HCT116 (cell line): ENCODE results near the gene UTS2B. TPM values are rescaled to one million over a fixed set of nuclear protein-coding genes. Genes with fewer than 3 reads are reported as not detected.
A peak's percentile ranks its signal among the peaks of the same experiment; 100 is the strongest.

Source experiments
- ATAC-seq: fragments of 200-7000 bp; cut with Tn5 transposase; 2 replicates; pipeline ENCODE4 v1.9.1; 2020; ENCODE audit warnings: mild to moderate bottlenecking, moderate library complexity
- BruUV-seq: library from RNA; stranded (reverse); fragments of 400-500 nt; replicated peaks from 2 replicates; lab custom pipeline; 2021; lab: Mats Ljungman, UMichigan
- CTCF ChIA-PET: fragments of 300-600 bp; sonication (Branson Sonifier 250); formaldehyde crosslinking; loops from one replicate; lab custom pipeline; 2021; ENCODE audit warnings: antibody characterized with exemption; lab: Charles Lee
- POLR2A ChIA-PET: fragments of 300-600, 350-600 bp; sonication (Branson Sonifier 250); formaldehyde crosslinking; loops from one replicate; lab custom pipeline; 2021; ENCODE audit warnings: antibody characterized with exemption; lab: Charles Lee
- RAD21 ChIA-PET, 2 experiments: fragments of 300-600 bp; sonication (Branson Sonifier 250); formaldehyde crosslinking; loops; one replicate each; lab custom pipeline; 2023; ENCODE audit warnings: low total read pairs in 2 of 2; ENCODE audit not compliant: uncharacterized antibody in 2 of 2, unreplicated experiment in 2 of 2, low non-redundant PET in 1 of 2; lab: Charles Lee
- DNase-seq: peaks from one replicate; pipeline ENCODE4 v3.0.0-alpha.2; 2010; ENCODE audit warnings: low read depth, low spot score
- H2AFZ ChIP-seq: fragments of 200-600 bp; shearing (Covaris generic), sonication (generic); 2 replicates; pipeline ENCODE4 v1.6.1; 2017; ENCODE audit warnings: low read depth, mixed run types, mixed read lengths, antibody characterized with exemption, low read length; ENCODE audit not compliant: poor library complexity, severe bottlenecking
- H3K27ac ChIP-seq: 2 replicates; pipeline ENCODE4 v1.5.1; 2012; ENCODE audit warnings: low read depth, low read length
- H3K27me3 ChIP-seq: fragments of 200-600 bp; sonication (generic); 2 replicates; pipeline ENCODE4 v1.6.1; 2016; ENCODE audit warnings: mixed run types, low read length, mixed read lengths; ENCODE audit not compliant: insufficient read depth
- H3K36me3 ChIP-seq, 2 experiments: fragments of 200-500 bp in 1 of 2; fragments of 200-600 bp in 1 of 2; sonication (Bioruptor generic) in 1 of 2; sonication (generic) in 1 of 2; 2 replicates each; pipeline versions ENCODE4 v1.5.1 to v1.6.1; 2014 to 2016; ENCODE audit warnings: low read length in 2 of 2, inconsistent platforms in 1 of 2, mixed read lengths in 1 of 2, mixed run types in 1 of 2; ENCODE audit not compliant: insufficient read depth in 2 of 2, control insufficient read depth in 1 of 2
- H3K4me1 ChIP-seq, 2 experiments: fragments of 200-600 bp in 1 of 2; sonication (generic) in 1 of 2; 2 replicates each; pipeline versions ENCODE4 v1.5.1 to v1.6.1; 2012 to 2017; ENCODE audit warnings: low read length in 2 of 2, inconsistent platforms in 1 of 2, mild to moderate bottlenecking in 1 of 2, mixed read lengths in 1 of 2, mixed run types in 1 of 2, moderate library complexity in 1 of 2; ENCODE audit not compliant: insufficient read depth in 2 of 2, control insufficient read depth in 1 of 2
- H3K4me2 ChIP-seq: fragments of 200-600 bp; sonication (generic); 2 replicates; pipeline ENCODE4 v1.6.1; 2017; ENCODE audit warnings: mixed run types, low read length, mixed read lengths
- H3K4me3 ChIP-seq, 2 experiments: fragments of 200-600 bp in 1 of 2; sonication (generic) in 1 of 2; replicated peaks in 1 of 2; 2 replicates each; pipeline ENCODE4 v1.5.1; 2011 to 2016; ENCODE audit warnings: low read length in 2 of 2, control low read depth in 1 of 2, low read depth in 1 of 2, mild to moderate bottlenecking in 1 of 2, mixed read lengths in 1 of 2, mixed run types in 1 of 2
- H3K79me2 ChIP-seq: fragments of 200-600 bp; sonication (generic); 2 replicates; pipeline ENCODE4 v1.6.1; 2017; ENCODE audit warnings: mild to moderate bottlenecking, mixed run types, low read length, moderate library complexity, mixed read lengths; ENCODE audit not compliant: insufficient read depth
- H3K9ac ChIP-seq: fragments of 200-600 bp; sonication (generic); 2 replicates; pipeline ENCODE4 v1.6.1; 2016; ENCODE audit warnings: low read length, mixed read lengths
- H3K9me2 ChIP-seq: fragments of 200-600 bp; sonication (generic), shearing (Covaris generic); 2 replicates; pipeline ENCODE4 v1.6.1; 2017; ENCODE audit warnings: mixed run types, mild to moderate bottlenecking, moderate library complexity; ENCODE audit not compliant: insufficient read depth
- H3K9me3 ChIP-seq, 2 experiments: fragments of 200-500 bp in 1 of 2; fragments of 200-600 bp in 1 of 2; sonication (Bioruptor generic) in 1 of 2; sonication (generic) in 1 of 2; 2 replicates each; pipeline ENCODE4 v1.6.1; 2014 to 2017; ENCODE audit warnings: low read length in 2 of 2, mixed read lengths in 2 of 2, inconsistent platforms in 1 of 2, low read depth in 1 of 2, mild to moderate bottlenecking in 1 of 2, mixed run types in 1 of 2, moderate library complexity in 1 of 2; ENCODE audit not compliant: control insufficient read depth in 1 of 2, insufficient read depth in 1 of 2
- H4K20me1 ChIP-seq: fragments of 200-600 bp; sonication (generic), shearing (Covaris generic); 2 replicates; pipeline ENCODE4 v1.6.1; 2017; ENCODE audit warnings: mixed run types, mild to moderate bottlenecking, moderate library complexity; ENCODE audit not compliant: insufficient read depth
- ELF1 ChIP-seq: IDR thresholded peaks from 2 replicates; pipeline ENCODE4 v1.6.1; 2012; ENCODE audit warnings: low read depth, borderline replicate concordance
- EZH2 ChIP-seq: fragments of 200-600 bp; sonication (generic); IDR thresholded peaks from 2 replicates; pipeline ENCODE4 v1.6.1; 2017; ENCODE audit warnings: antibody characterized with exemption, mixed run types
- FOSL1 ChIP-seq: IDR thresholded peaks from 2 replicates; pipeline ENCODE4 v1.6.1; 2012; ENCODE audit warnings: low read depth
- JUND ChIP-seq: IDR thresholded peaks from 2 replicates; pipeline ENCODE4 v1.6.1; 2012
- RAD21 ChIP-seq: IDR thresholded peaks from 2 replicates; pipeline ENCODE4 v1.6.1; 2012; ENCODE audit warnings: low read depth, mild to moderate bottlenecking
- YY1 ChIP-seq: IDR thresholded peaks from 2 replicates; pipeline ENCODE4 v1.6.1; 2011; ENCODE audit warnings: low read length, low read depth, moderate library complexity, mild to moderate bottlenecking; ENCODE audit not compliant: insufficient replicate concordance; ENCODE audit errors: extremely low read depth
- ZNF274 ChIP-seq: fragments of 200-500 bp; sonication (Bioruptor generic); IDR thresholded peaks from 2 replicates; pipeline ENCODE4 v1.6.1; 2014; ENCODE audit warnings: mild to moderate bottlenecking, low read depth, low read length, inconsistent platforms
- intact Hi-C: fragments of 100-400 bp; cut with micrococcal nuclease; formaldehyde crosslinking; loops from 2 replicates; pipeline ENCODE4 v1.10.0; 2022
- total RNA-seq: library from RNA; stranded (reverse); gene quantifications from one replicate; pipeline ENCODE4 v1.2.1, GENCODE V29; 2021; ENCODE audit not compliant: unreplicated experiment
- TF ChIP-seq, protein P1 (sequence below): IDR thresholded peaks from 2 replicates; pipeline ENCODE4 v1.6.1; 2011; ENCODE audit warnings: mild to moderate bottlenecking, low read length, moderate library complexity; ENCODE audit not compliant: insufficient replicate concordance; ENCODE audit errors: extremely low read depth
- TF ChIP-seq, protein P2 (sequence below), 3 experiments: fragments of 200-600 bp in 1 of 3; sonication (generic) in 1 of 3; IDR thresholded peaks in 2 of 3; conservative IDR thresholded peaks in 1 of 3; 2 replicates each; pipeline ENCODE4 v1.5.1; 2012 to 2017; ENCODE audit warnings: low read depth in 2 of 3, low read length in 2 of 3, antibody characterized with exemption in 1 of 3, borderline replicate concordance in 1 of 3, control low read depth in 1 of 3, mild to moderate bottlenecking in 1 of 3, mixed read lengths in 1 of 3, mixed run types in 1 of 3, moderate library complexity in 1 of 3; ENCODE audit not compliant: insufficient read depth in 1 of 3
- TF ChIP-seq, protein P3 (sequence below): IDR thresholded peaks from 2 replicates; pipeline ENCODE4 v1.6.1; 2012

Gene UTS2B
- total RNA-seq, 1 experiment from 2014 or later: 0.59 TPM

DNA sequence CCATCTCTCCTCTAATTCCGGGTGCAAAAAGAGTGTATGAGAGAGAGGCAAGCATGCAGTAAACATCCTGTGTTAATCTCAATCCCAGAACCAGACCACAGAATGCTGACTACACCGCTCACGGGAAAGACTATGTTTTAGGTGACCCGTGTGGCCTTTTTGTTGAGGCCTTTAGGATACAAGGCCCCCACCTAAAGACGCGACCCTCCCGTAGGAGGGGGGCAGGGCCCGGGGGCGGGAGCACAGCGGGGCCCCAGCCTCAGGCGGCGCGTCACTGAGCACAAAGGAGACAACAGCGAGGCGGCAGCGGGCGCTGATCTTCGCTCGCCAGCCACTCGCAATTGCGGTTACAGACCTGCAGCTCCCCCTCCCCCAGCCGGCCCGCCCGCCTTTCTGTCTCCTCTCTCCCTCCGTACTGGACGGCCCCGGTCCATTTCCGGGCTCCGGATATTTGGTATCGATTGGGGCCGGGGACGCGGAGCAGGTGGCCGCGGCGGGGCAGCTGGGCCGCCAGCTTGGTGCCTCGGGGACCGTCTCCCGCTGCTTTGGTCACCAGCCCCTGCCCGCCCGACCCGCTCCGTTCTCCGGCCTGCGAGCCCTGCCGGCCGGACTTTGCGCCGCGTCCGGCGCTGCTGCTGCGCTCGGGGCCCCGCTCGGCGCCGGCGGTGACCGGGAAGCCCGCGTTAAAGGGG lies 1.2 kb downstream of the UTS2B start, which contains the start of gene CCDC50 (continued):
- TF ChIP-seq, protein P1, sequence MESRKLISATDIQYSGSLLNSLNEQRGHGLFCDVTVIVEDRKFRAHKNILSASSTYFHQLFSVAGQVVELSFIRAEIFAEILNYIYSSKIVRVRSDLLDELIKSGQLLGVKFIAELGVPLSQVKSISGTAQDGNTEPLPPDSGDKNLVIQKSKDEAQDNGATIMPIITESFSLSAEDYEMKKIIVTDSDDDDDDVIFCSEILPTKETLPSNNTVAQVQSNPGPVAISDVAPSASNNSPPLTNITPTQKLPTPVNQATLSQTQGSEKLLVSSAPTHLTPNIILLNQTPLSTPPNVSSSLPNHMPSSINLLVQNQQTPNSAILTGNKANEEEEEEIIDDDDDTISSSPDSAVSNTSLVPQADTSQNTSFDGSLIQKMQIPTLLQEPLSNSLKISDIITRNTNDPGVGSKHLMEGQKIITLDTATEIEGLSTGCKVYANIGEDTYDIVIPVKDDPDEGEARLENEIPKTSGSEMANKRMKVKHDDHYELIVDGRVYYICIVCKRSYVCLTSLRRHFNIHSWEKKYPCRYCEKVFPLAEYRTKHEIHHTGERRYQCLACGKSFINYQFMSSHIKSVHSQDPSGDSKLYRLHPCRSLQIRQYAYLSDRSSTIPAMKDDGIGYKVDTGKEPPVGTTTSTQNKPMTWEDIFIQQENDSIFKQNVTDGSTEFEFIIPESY: peak; percentile 75
- TF ChIP-seq ELF1 (peak; percentile 79), EZH2 (no peak), JUND (no peak)

DNA sequence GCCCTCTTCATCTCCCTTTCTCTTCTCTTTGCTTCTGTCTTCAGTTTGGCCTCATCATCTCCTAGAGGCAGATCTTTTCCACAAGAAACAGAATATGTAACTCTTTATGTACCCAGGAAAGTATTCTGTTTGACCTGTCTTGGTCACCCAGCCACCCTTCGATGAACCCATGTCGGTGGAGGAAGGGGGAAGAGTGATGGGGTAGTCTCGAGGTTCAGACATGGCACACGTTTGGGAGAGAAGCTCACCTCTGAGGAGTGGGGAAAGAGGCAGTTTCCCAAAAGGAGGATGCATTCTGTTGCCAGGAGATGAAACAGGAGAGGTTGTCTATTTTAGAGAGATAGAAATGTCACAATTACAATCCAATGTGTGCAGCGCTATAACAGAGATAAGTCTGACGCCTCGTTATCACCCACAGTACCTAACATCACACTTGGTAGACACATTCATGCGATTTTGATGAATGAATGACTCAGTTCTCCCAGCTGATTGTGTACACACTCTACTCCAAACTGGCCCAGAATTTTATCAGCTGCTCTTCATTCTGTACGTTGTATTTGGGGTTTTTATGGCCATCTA lies 1.9 kb downstream of the UTS2B start:
- peak overlapping the region; percentile 90 for H3K27ac ChIP-seq
- peak overlapping the region; percentile 92 for H3K4me2 ChIP-seq
- no peak for DNase-seq
- peak; percentile 29 for ATAC-seq
- no peaks in the 10 kb centered on the region for H3K9me3 ChIP-seq
- H3K27me3 ChIP-seq: no peaks in the 10 kb centered on the region
- peaks cover 42% of the 10 kb centered on the region for H3K79me2 ChIP-seq
- H3K36me3 ChIP-seq: no peaks in the 10 kb centered on the region
- peak overlapping the region; percentile 84 for H3K9ac ChIP-seq
- ChIA-PET RAD21 (no interaction called here), CTCF (no interaction called here), POLR2A (interaction anchor here (0.8 to 1.0 kb wide), 2 partner anchors 9 to 12 kb away, joined by 3 read pairs; no protein-coding TSS in a partner anchor)
- peak overlapping the region; percentile 75 to 82 for H3K4me3 ChIP-seq
- peaks cover 34 to 52% of the 10 kb centered on the region in 2 experiments for H3K4me1 ChIP-seq
- no peaks in the 10 kb centered on the region for H3K9me2 ChIP-seq
- no peaks in the 10 kb centered on the region for H4K20me1 ChIP-seq
- intact Hi-C loops: no loop called here
- TSS peak; percentile 60 for BruUV-seq
- peak; percentile 26; the same call in 1 of the 2 replicates for TF ChIP-seq FOSL1
- TF ChIP-seq, protein P2, sequence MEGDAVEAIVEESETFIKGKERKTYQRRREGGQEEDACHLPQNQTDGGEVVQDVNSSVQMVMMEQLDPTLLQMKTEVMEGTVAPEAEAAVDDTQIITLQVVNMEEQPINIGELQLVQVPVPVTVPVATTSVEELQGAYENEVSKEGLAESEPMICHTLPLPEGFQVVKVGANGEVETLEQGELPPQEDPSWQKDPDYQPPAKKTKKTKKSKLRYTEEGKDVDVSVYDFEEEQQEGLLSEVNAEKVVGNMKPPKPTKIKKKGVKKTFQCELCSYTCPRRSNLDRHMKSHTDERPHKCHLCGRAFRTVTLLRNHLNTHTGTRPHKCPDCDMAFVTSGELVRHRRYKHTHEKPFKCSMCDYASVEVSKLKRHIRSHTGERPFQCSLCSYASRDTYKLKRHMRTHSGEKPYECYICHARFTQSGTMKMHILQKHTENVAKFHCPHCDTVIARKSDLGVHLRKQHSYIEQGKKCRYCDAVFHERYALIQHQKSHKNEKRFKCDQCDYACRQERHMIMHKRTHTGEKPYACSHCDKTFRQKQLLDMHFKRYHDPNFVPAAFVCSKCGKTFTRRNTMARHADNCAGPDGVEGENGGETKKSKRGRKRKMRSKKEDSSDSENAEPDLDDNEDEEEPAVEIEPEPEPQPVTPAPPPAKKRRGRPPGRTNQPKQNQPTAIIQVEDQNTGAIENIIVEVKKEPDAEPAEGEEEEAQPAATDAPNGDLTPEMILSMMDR (IDR thresholded peaks at IDR 0.05 in 2 of 3, conservative IDR thresholded peaks at IDR 0.05 in 1 of 3; ENCODE audit: borderline replicate concordance in 1 of 3, insufficient read depth in 1 of 3, low read depth in 2 of 3, low read length in 2 of 3): no peak
- TF ChIP-seq, protein P1: no peak
- TF ChIP-seq RAD21: no peak
- no peak for TF ChIP-seq YY1
- no peak for TF ChIP-seq ZNF274
- no peak for TF ChIP-seq EZH2
- TF ChIP-seq, protein P3, sequence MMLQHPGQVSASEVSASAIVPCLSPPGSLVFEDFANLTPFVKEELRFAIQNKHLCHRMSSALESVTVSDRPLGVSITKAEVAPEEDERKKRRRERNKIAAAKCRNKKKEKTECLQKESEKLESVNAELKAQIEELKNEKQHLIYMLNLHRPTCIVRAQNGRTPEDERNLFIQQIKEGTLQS: no peak
- peak overlapping the region; percentile 47 for H2AFZ ChIP-seq
